Liver (tissue), 9 donors: ENCODE results near the gene KLHDC3. TPM values are rescaled to one million over a fixed set of nuclear protein-coding genes. Genes with fewer than 3 reads are reported as not detected.

Source experiments
- DNase-seq: peaks from one replicate; pipeline ENCODE4 v3.0.0-alpha.2; 2017; ENCODE audit warnings: low spot score
- H3K27ac ChIP-seq, 2 donors: one replicate each; pipeline ENCODE4 v1.7.0; 2013; ENCODE audit warnings: inconsistent platforms in 2 of 2, low read length in 2 of 2, control low read depth in 1 of 2, low read depth in 1 of 2, mild to moderate bottlenecking in 1 of 2
- H3K27me3 ChIP-seq, 4 donors: one replicate each; pipeline versions ENCODE4 v1.6.1 to v1.7.0; 2013; ENCODE audit warnings: low read length in 3 of 4, inconsistent platforms in 1 of 4, mild to moderate bottlenecking in 1 of 4, moderate library complexity in 1 of 4; ENCODE audit not compliant: control insufficient read depth in 4 of 4, insufficient read depth in 4 of 4
- H3K36me3 ChIP-seq, 4 donors: one replicate each; pipeline versions ENCODE4 v1.6.1 to v1.7.0; 2013; ENCODE audit warnings: low read length in 3 of 4, mild to moderate bottlenecking in 3 of 4, low read depth in 1 of 4, moderate library complexity in 1 of 4; ENCODE audit not compliant: control insufficient read depth in 4 of 4, insufficient read depth in 3 of 4
- H3K4me1 ChIP-seq, 4 donors: one replicate each; pipeline versions ENCODE4 v1.6.1 to v1.7.0; 2013; ENCODE audit warnings: low read length in 3 of 4, mild to moderate bottlenecking in 3 of 4, moderate library complexity in 1 of 4; ENCODE audit not compliant: control insufficient read depth in 4 of 4, insufficient read depth in 4 of 4
- H3K4me3 ChIP-seq, 3 donors: one replicate each; pipeline versions ENCODE4 v1.6.1 to v1.7.0; 2013; ENCODE audit warnings: low read length in 3 of 3, control low read depth in 1 of 3, low read depth in 1 of 3, mild to moderate bottlenecking in 1 of 3
- H3K9ac ChIP-seq, 2 donors: one replicate each; pipeline ENCODE4 v1.7.0; 2013; ENCODE audit warnings: low read length in 2 of 2, mild to moderate bottlenecking in 2 of 2, moderate library complexity in 2 of 2, control low read depth in 1 of 2, low read depth in 1 of 2
- H3K9me3 ChIP-seq, 4 donors: one replicate each; pipeline versions ENCODE4 v1.6.1 to v1.7.0; 2013; ENCODE audit warnings: low read length in 3 of 4; ENCODE audit not compliant: control insufficient read depth in 4 of 4
- ATF3 ChIP-seq: IDR thresholded peaks from 2 replicates; pipeline ENCODE4 v1.6.1; 2016; ENCODE audit warnings: antibody characterized with exemption
- CTCF ChIP-seq: fragments of 150-350 bp; IDR thresholded peaks from 2 replicates; pipeline ENCODE4 v1.5.1; 2017; ENCODE audit warnings: improper control_type of control experiment, low read depth, low read length; ENCODE audit not compliant: missing input control
- FOXA2 ChIP-seq: IDR thresholded peaks from 2 replicates; pipeline ENCODE4 v1.6.1; 2016; ENCODE audit warnings: antibody characterized with exemption
- GABPA ChIP-seq, 2 donors: IDR thresholded peaks in 1 of 2; conservative IDR thresholded peaks in 1 of 2; 2 replicates each; pipeline ENCODE4 v1.6.1; 2016; ENCODE audit warnings: antibody characterized with exemption in 2 of 2, mild to moderate bottlenecking in 1 of 2, moderate library complexity in 1 of 2
- HNF4A ChIP-seq, 2 donors: conservative IDR thresholded peaks; 2 replicates each; pipeline ENCODE4 v1.6.1; 2016; ENCODE audit warnings: antibody characterized with exemption in 2 of 2, mild to moderate bottlenecking in 2 of 2
- JUND ChIP-seq, 2 donors: IDR thresholded peaks; 2 replicates each; pipeline ENCODE4 v1.6.1; 2016; ENCODE audit warnings: antibody characterized with exemption in 2 of 2
- RAD21 ChIP-seq, 2 donors: IDR thresholded peaks; 2 replicates each; pipeline ENCODE4 v1.6.1; 2016; ENCODE audit warnings: antibody characterized with exemption in 2 of 2, mild to moderate bottlenecking in 2 of 2
- RXRA ChIP-seq, 2 donors: IDR thresholded peaks; 2 replicates each; pipeline ENCODE4 v1.6.1; 2017 to 2018; ENCODE audit warnings: antibody characterized with exemption in 2 of 2, mild to moderate bottlenecking in 1 of 2
- TAF1 ChIP-seq: conservative IDR thresholded peaks from 2 replicates; pipeline ENCODE4 v1.6.1; 2016; ENCODE audit warnings: antibody characterized with exemption, mild to moderate bottlenecking
- WGBS: extraction: QIAGEN DNeasy Blood & Tissue Kit; methylation state at CpG from one replicate; pipeline ENCODE4 v1.1.7; 2013; 5-methylcytosine and 5-hydroxymethylcytosine counted together
- polyA plus RNA-seq, 2 donors: library from polyadenylated mRNA; stranded (reverse) in 1 of 2; unstranded in 1 of 2; fragments of 200-250 nt in 1 of 2; fragments of >200 nt in 1 of 2; fragmentation: Nextera tagmentation in 1 of 2; extraction: Ambion mirVana in 1 of 2; gene quantifications; one replicate each; pipeline versions ENCODE4 v1.2.1 to v1.2.3, GENCODE V29; 2013 to 2015
- total RNA-seq, 2 donors: library from RNA; depleted of rRNA; stranded (reverse); fragments of >200 nt; gene quantifications; one replicate each; pipeline ENCODE4 v1.2.3, GENCODE V29; 2014
- TF ChIP-seq, protein P1 (sequence below): IDR thresholded peaks from 2 replicates; pipeline ENCODE4 v1.6.1; 2016; ENCODE audit warnings: antibody characterized with exemption, mild to moderate bottlenecking
- TF ChIP-seq, protein P2 (sequence below): IDR thresholded peaks from 2 replicates; pipeline ENCODE4 v1.6.1; 2016; ENCODE audit warnings: antibody characterized with exemption
- donor health status: healthy.
- donor health status: healthy.
- donor health status: healthy.
- donor health status: healthy.
- donor health status: healthy.

KLHDC3 gene
- total and polyA plus RNA-seq, 4 donors = 30.9 to 66.5 (median 50.6) TPM

DNA sequence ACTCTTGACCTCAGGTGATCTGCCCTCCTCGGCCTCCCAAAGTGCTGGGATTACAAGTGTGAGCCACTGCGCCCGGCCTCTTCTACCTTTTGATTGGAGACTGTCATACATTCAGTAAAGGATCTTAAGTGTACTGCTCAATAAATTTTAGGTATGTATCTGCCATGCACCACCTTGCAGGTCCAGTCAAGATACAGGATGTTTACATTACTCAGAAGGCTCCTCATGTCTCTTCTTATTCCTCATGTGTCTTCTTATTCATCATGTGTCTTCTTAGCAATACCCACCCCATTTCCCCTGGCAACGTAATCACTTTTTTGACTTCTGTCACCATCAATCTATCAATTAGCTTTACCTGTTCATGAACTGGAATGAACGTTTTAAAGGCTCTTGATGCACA lies 8.2 kb upstream of the KLHDC3 start:
- H3K36me3 ChIP-seq = peaks cover 1 to 39% (median 26%) of the 10 kb centered on the region in 4 donors
- WGBS = 94% methylated on average over 5 of the region's 5 CpGs

DNA sequence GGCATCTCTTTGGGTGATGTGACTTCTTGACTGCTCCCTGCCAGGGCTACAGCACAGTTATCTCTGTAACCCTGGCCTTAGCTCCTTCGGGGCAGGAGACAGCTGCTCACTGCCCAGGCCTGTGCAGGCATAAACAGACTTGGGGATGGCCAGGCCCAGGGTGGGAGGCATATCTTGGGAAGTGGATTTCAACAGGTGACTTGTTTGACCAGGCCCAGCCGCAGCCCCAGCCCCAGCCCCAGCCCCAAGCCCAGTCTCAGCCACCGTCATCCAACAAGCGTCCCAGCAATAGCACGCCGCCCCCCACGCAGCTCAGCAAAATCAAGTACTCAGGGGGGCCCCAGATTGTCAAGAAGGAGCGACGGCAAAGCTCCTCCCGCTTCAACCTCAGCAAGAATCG lies 7.8 kb upstream of the KLHDC3 start:
- Histone ChIP-seq H3K9me3 (no peaks in the 10 kb centered on the region), H3K27ac (no peak overlapping the region), H3K4me3 (no peak overlapping the region), H3K27me3 (no peaks in the 10 kb centered on the region), H3K4me1 (no peaks in the 10 kb centered on the region), H3K36me3 (peaks cover 2 to 43% (median 27%) of the 10 kb centered on the region in 4 donors), H3K9ac (no peak overlapping the region)
- no peak for DNase-seq
- WGBS = 97% methylated on average over 11 of the region's 11 CpGs
- TF ChIP-seq RAD21 (IDR thresholded peaks at IDR 0.05) = no peak
- no peak for TF ChIP-seq JUND (IDR thresholded peaks at IDR 0.05)
- TF ChIP-seq, protein P1, sequence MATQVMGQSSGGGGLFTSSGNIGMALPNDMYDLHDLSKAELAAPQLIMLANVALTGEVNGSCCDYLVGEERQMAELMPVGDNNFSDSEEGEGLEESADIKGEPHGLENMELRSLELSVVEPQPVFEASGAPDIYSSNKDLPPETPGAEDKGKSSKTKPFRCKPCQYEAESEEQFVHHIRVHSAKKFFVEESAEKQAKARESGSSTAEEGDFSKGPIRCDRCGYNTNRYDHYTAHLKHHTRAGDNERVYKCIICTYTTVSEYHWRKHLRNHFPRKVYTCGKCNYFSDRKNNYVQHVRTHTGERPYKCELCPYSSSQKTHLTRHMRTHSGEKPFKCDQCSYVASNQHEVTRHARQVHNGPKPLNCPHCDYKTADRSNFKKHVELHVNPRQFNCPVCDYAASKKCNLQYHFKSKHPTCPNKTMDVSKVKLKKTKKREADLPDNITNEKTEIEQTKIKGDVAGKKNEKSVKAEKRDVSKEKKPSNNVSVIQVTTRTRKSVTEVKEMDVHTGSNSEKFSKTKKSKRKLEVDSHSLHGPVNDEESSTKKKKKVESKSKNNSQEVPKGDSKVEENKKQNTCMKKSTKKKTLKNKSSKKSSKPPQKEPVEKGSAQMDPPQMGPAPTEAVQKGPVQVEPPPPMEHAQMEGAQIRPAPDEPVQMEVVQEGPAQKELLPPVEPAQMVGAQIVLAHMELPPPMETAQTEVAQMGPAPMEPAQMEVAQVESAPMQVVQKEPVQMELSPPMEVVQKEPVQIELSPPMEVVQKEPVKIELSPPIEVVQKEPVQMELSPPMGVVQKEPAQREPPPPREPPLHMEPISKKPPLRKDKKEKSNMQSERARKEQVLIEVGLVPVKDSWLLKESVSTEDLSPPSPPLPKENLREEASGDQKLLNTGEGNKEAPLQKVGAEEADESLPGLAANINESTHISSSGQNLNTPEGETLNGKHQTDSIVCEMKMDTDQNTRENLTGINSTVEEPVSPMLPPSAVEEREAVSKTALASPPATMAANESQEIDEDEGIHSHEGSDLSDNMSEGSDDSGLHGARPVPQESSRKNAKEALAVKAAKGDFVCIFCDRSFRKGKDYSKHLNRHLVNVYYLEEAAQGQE = no peak
- TF ChIP-seq, protein P2, sequence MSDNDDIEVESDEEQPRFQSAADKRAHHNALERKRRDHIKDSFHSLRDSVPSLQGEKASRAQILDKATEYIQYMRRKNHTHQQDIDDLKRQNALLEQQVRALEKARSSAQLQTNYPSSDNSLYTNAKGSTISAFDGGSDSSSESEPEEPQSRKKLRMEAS = no peak
- TF ChIP-seq FOXA2 = no peak
- no peak for TF ChIP-seq HNF4A (conservative IDR thresholded peaks at IDR 0.05)
- no peak for TF ChIP-seq TAF1
- no peak for TF ChIP-seq CTCF
- TF ChIP-seq ATF3 = no peak
- TF ChIP-seq RXRA (IDR thresholded peaks at IDR 0.05) = no peak

More for the DNA sequence above, 8.2 kb upstream of the KLHDC3 start:
- no peak for DNase-seq
- no peak overlapping the region for H3K4me3 ChIP-seq
- H3K4me1 ChIP-seq = no peaks in the 10 kb centered on the region
- no peaks in the 10 kb centered on the region for H3K27me3 ChIP-seq
- TF ChIP-seq FOXA2 (no peak), GABPA (IDR thresholded peaks at IDR 0.05 in 1 of 2, conservative IDR thresholded peaks at IDR 0.05 in 1 of 2) (no peak)
- TF ChIP-seq, protein P1 = no peak
- TF ChIP-seq, protein P2 = no peak
- H3K27ac ChIP-seq = no peak overlapping the region
- H3K9me3 ChIP-seq = no peaks in the 10 kb centered on the region
- no peak overlapping the region for H3K9ac ChIP-seq
